PFSK-1 (cell line): ENCODE measurements around the gene GPR180.

ENCODE experiments used
- FOXP2 ChIP-seq: optimal IDR thresholded peaks from 2 replicates; pipeline ENCODE3; 2011; ENCODE audit warnings: borderline replicate concordance, control low read depth, inconsistent platforms; ENCODE audit not compliant: insufficient read depth; ENCODE audit errors: extremely low read length, extremely low read depth
- POLR2AphosphoS5 ChIP-seq: IDR thresholded peaks from 2 replicates; pipeline ENCODE4 v1.6.1; 2012; ENCODE audit warnings: low read depth, mild to moderate bottlenecking, control low read depth, low read length, moderate library complexity
- SIN3A ChIP-seq: IDR thresholded peaks from 2 replicates; pipeline ENCODE4 v1.6.1; 2012; ENCODE audit warnings: mild to moderate bottlenecking, low read length, moderate library complexity, borderline replicate concordance; ENCODE audit not compliant: insufficient read depth
- TAF1 ChIP-seq: IDR thresholded peaks from 2 replicates; pipeline ENCODE4 v1.6.1; 2012; ENCODE audit warnings: low read length, control low read depth, borderline replicate concordance; ENCODE audit not compliant: insufficient read depth
- TF ChIP-seq, protein P1 (sequence below), 2 experiments: IDR thresholded peaks; 2 replicates each; pipeline versions ENCODE4 v1.6.1 to v1.8.0; 2011 to 2012; ENCODE audit warnings: low read depth in 2 of 2, low read length in 2 of 2, control low read depth in 1 of 2, inconsistent platforms in 1 of 2, mild to moderate bottlenecking in 1 of 2, moderate library complexity in 1 of 2; ENCODE audit not compliant: insufficient read depth in 1 of 2

GPR180 gene

DNA sequence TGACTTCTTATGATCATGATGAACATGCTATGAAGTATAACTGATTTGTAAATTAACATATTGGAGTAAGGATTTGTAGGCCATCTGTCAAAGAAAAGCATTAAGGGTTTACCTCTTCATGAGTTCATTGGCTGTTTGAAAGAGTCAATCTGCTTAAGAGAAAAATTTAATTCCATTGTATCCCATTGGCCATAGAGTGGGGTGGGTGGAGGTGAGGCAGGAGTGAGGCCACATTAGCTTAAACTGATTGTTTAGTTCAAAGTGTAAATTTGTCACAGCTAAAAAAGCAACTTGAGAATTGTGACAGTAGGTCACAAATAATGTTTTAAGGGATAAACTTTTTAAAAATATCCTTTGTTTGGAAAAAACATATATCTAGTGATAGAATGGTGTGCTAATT lies 11.4 kb downstream of the GPR180 start:
- TF ChIP-seq SIN3A (no peak), POLR2AphosphoS5 (no peak), FOXP2 (no peak), TAF1 (no peak)
- TF ChIP-seq, protein P1, sequence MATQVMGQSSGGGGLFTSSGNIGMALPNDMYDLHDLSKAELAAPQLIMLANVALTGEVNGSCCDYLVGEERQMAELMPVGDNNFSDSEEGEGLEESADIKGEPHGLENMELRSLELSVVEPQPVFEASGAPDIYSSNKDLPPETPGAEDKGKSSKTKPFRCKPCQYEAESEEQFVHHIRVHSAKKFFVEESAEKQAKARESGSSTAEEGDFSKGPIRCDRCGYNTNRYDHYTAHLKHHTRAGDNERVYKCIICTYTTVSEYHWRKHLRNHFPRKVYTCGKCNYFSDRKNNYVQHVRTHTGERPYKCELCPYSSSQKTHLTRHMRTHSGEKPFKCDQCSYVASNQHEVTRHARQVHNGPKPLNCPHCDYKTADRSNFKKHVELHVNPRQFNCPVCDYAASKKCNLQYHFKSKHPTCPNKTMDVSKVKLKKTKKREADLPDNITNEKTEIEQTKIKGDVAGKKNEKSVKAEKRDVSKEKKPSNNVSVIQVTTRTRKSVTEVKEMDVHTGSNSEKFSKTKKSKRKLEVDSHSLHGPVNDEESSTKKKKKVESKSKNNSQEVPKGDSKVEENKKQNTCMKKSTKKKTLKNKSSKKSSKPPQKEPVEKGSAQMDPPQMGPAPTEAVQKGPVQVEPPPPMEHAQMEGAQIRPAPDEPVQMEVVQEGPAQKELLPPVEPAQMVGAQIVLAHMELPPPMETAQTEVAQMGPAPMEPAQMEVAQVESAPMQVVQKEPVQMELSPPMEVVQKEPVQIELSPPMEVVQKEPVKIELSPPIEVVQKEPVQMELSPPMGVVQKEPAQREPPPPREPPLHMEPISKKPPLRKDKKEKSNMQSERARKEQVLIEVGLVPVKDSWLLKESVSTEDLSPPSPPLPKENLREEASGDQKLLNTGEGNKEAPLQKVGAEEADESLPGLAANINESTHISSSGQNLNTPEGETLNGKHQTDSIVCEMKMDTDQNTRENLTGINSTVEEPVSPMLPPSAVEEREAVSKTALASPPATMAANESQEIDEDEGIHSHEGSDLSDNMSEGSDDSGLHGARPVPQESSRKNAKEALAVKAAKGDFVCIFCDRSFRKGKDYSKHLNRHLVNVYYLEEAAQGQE (IDR thresholded peaks at IDR 0.05; ENCODE audit: insufficient read depth in 1 of 2, low read depth in 2 of 2, low read length in 2 of 2), result no peak

- TF ChIP-seq, protein P1 (IDR thresholded peaks at IDR 0.05; ENCODE audit: insufficient read depth in 1 of 2, low read depth in 2 of 2, low read length in 2 of 2), result no peak
- TF ChIP-seq TAF1 (no peak), POLR2AphosphoS5 (no peak), FOXP2 (no peak)
Observed at GRCh38 chr13:94617389-94618000, 15.8 kb downstream of the GPR180 start.

DNA sequence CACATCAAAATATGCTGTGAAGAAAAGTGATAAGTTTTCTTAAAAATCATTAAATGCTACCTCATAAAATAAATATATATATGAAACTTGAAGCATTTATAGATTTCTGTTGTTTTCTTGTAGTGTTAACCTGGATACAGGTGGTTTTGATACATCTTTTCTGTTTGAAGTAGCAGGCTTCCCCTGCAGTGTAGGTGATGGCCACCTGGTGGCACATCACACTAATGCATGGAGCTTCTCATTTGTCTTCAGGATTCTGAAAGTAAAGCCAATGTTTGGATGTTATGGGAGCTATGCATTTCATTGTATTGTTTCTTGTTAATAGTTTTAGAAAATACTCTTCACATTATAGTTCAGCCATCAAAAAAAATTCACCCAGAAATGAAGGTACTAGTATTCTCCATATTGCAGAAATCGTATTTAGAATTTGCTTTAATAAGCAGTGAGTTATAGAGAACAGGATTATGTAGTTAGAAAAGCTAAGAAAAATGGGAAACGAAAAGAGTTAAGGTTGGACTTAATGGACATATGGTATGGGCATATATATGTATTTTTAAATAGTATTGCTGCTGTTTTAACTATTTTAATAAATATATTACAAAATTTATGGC lies 18.7 kb downstream of the GPR180 start:
- no peak for TF ChIP-seq POLR2AphosphoS5
- TF ChIP-seq, protein P1 (IDR thresholded peaks at IDR 0.05; ENCODE audit: insufficient read depth in 1 of 2, low read depth in 2 of 2, low read length in 2 of 2), result no peak
- TF ChIP-seq SIN3A, result no peak
- no peak for TF ChIP-seq TAF1
- no peak for TF ChIP-seq FOXP2

DNA sequence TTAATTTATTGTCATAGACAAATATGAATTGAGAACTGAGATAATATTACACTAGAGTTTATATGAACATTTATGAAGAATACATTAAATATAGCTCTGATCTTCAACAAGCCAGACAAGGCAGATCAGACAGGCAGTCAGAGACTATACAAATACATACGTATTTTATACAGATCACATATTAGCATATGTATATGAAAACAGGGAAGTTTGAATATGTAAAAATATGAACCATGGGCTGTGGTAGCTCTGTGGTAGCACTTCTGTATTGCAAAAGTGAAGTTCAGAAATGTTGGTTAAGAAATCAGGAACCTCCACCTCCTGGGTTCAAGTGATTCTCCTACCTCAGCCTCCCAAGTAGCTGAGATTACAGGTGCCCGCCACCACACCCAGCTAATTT lies 20.7 kb downstream of the GPR180 start:
- TF ChIP-seq SIN3A (no peak), TAF1 (no peak), FOXP2 (no peak), POLR2AphosphoS5 (no peak)
- TF ChIP-seq, protein P1 (IDR thresholded peaks at IDR 0.05; ENCODE audit: insufficient read depth in 1 of 2, low read depth in 2 of 2, low read length in 2 of 2), result no peak

DNA sequence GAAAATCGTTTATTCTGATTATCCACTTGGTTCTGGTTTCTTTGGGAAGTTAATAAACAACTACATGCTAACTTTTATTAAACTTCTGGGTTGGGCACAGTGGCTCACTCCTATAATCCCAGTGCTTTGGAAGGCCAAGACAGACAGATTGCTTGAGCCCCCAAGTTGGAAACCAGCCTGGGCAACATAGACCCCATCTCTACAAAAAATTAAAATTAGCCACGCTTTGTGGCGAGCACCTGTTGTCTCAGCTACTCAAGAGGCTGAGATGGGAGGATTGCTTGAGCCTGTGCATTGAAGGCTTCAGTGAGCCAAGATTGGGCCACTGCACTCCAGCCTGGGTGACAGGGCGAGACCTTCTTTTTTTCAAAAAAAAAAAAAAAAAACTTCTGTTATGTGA lies 21.7 kb downstream of the GPR180 start:
- TF ChIP-seq TAF1 (no peak), FOXP2 (no peak), POLR2AphosphoS5 (no peak), SIN3A (no peak)
- TF ChIP-seq, protein P1 (IDR thresholded peaks at IDR 0.05; ENCODE audit: insufficient read depth in 1 of 2, low read depth in 2 of 2, low read length in 2 of 2), result no peak
